Head of caudate nucleus (tissue), 42 donors: ENCODE measurements around the gene MIAT.
"Not testable (repeated sequence)": the region's sequence is repeated elsewhere in the genome, so short reads cannot be mapped to it uniquely, and the experiment has no call there.

Source experiments
- DNase-seq, 42 donors: peaks; one replicate each; pipeline versions ENCODE4 v3.0.0 to v3.0.0-alpha.2; 2020 to 2021; ENCODE audit warnings: mixed read lengths in 7 of 42
- intact Hi-C: fragments of 100-400 bp; cut with DNase I; formaldehyde crosslinking; loops from one replicate; pipeline ENCODE4 v1.15.0; 2022

The MIAT gene

DNA sequence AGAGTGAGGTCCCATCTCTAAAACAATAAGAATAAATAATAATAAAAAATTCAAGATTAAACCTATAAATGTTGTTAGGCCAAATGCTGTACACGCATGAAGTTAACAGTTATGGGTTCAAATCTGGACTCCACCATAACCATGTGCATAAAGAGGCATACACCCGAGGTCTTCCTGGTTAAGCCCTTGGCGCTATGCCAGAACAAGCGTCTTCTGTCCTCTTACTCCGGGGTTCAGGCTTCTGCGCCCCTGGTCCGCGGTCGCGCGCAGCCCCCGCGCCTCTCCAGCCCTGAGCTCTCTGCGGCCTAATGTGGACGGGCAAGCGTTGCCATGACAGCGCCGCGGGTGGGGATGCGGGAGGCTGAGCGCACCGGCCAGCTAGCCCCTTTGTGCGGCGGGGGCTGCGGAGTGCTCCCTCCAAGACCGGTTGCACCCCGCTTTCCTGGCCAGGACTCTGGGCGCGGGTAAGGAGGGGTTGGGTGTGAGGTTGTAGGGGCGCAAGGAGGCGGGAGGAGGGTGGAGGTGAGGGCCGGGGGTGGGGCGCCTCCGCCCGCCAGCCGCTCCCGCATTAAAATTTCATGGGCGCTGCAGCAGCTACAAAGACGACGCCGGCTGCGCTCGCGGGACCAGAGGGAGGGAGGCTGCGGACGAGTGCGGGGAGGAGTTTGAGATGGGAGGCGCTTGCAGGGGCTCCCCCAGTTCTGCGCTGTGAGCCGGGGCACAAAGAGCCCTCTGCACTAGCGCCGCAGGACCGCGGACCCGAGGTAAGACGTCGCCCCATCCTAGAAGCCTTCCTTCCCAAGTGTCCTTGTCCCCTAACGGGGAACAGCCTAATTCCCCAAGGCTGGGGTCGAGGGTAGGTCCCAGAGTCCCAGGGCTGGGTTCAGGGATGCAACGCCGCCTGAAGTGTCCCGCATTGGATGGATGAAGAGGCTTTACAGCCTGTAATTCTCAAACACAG is at the start of gene MIAT:
Gene MIAT (plus strand): TSS at position 698 of the 961 bp plus-strand sequence.
- intact Hi-C loops, result loop anchor here (10.0 kb wide), 1 partner anchor 172 kb away; the partner anchor contains the start of genes HPS4 and SRRD
- peak in 41 of 42 donors; percentile 48 to 92 (median 77) for DNase-seq

GRCh38 chr22:26608129-26608528 is 49.3 kb upstream of the MIAT start:
- intact Hi-C loops, result no loop called here
- no peak for DNase-seq

- no peak for DNase-seq
- intact Hi-C loops, result no loop called here
Observed at GRCh38 chr22:26609287-26609686, 48.1 kb upstream of the MIAT start.

DNA sequence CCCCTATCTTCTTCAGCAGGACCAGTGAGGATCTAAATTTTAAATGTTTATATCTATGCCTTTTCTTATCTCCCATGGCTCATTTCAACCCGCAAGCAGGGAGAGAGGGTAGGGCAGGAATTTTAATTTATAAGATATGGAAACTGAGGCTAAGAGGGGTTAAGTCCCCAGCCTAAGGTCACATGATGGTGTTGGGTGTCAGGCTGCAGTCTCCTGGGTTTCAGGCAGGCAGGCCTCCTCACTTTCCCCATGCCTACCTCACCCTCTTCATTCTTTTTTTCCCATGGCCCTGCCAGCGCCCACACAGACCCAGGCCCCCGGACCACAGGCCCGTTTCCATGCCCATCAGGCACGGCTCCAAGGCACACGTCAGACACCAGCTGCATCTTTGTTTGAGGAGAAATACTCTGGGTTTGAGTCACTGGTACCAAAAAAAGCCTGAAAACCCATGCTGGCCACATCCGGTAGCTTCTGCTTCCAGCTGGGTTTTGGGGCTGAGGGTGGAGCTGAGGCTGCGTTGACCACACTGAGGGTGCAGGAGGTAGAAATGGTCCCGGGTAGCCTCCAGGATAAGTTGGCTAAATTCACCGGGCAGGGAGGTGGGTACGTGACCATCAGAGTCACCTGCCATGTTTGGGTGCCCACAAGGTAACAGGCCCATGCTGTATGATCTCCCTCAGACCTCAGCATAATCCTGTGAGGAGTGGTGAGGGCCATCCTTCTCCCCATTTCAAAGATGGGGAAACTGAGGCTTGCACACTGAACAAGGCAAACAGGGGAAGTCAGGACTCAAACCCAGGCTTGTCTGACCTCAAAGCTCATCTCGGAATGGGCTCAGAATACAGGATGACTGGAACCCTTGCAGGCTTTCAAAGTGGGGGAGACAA is 47.1 kb upstream of the MIAT start:
- intact Hi-C loops, result no loop called here
- peak in 33 of 42 donors; percentile 13 to 63 (median 37) for DNase-seq

GRCh38 chr22:26610996-26611395 is 46.4 kb upstream of the MIAT start:
- intact Hi-C loops, result no loop called here
- no peak for DNase-seq

DNA sequence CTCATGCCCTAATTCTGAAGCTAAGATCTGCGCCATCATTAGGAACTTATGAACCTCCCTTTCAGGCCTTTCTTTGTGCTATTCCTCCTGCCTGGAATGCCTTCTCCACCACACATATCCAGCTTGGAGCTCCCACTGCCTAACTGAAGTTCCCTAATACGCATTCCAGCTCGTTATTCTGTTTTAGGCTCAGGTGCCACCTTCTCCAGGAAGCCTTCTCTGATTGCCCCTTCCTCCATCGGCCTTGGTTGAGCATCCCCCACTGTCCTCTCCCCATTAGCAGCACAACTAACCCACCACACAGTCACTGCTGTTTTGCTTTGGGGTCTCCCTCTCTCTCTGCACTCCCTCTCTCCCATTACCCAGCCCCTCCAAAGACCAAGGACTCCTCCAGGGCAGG is 44.7 kb upstream of the MIAT start:
- intact Hi-C loops, result no loop called here
- DNase-seq, result no peak

DNA sequence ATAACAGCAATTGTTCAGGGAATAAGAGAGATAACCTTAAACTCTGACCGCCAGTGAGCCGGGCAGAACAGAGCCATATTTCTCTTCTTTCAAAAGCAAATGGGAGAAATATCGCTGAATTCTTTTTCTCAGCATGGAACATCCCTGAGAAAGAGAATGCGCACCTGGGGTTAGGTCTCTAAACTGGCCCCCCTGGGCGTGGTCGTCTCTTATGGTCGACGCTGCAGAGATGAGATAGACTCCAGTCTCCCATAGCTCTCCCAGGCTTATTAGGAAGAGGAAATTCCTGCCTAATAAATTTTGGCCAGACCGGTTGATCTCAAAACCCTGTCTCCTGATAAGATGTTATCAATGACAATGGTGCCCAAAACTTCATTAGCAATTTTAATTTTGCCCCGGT is 43.6 kb upstream of the MIAT start:
- DNase-seq, intact Hi-C loops: not testable (repeated sequence)

- intact Hi-C loops, result no loop called here
- no peak for DNase-seq
Observed at GRCh38 chr22:26614322-26614721, 43.1 kb upstream of the MIAT start.

DNA sequence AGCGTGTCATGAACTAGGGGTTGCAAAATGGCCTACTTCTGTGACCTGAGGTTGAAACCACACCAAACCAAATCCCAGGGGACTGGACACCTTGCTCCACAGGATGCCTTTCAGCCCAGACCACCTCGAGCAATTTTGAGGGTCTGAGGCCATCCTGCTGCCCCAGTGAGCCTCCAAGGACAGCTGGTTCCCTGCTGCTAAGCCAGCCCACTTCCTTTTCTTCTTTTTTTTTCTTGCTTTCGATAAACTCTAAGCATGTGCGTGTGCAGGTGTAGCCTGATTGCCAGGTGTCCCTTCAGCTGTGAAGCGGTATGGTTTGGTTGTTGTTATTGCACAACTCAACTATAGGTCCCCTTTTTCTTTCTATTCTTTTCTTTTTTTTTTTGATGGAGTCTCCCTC is 42.2 kb upstream of the MIAT start:
- DNase-seq, result no peak
- intact Hi-C loops, result no loop called here

GRCh38 chr22:26615830-26616435 is 41.5 kb upstream of the MIAT start:
- DNase-seq, result no peak
- intact Hi-C loops, result no loop called here

DNA sequence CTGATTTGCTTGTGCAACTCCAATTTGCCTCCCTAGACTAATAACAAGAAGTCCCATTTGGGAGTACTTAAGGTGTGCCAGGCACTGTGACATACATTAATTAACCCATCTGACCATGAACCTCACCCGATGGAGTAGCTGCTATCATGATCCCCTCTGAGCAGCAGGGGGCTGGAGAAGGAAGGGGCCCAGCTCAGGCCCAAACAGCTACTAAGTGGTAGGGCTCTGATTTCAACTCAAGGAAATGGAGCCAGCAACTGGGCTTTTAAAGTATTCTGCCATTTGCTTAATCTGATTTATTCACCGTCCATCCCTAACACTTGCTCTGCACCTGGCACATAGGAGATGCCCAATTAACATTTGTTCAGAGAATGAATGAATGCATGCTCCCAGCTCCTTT is 40.7 kb upstream of the MIAT start:
- intact Hi-C loops, result no loop called here
- no peak for DNase-seq

- intact Hi-C loops, result no loop called here
- peak in 21 of 42 donors; percentile 6 to 50 (median 24) for DNase-seq
Observed at GRCh38 chr22:26617271-26618199, 39.9 kb upstream of the MIAT start, which contains the start of gene CRYBB1. TSS of gene CRYBB1 (minus strand) at chr22:26618027. CDS start at chr22:26616319, 1,708 bp downstream.

GRCh38 chr22:26618455-26618854 is 38.9 kb upstream of the MIAT start:
- no peak for DNase-seq
- intact Hi-C loops, result no loop called here

GRCh38 chr22:26619510-26619909 is 37.9 kb upstream of the MIAT start:
- no peak for DNase-seq
- intact Hi-C loops, result no loop called here

GRCh38 chr22:26620197-26620596 is 37.2 kb upstream of the MIAT start:
- DNase-seq, result no peak
- intact Hi-C loops, result no loop called here

DNA sequence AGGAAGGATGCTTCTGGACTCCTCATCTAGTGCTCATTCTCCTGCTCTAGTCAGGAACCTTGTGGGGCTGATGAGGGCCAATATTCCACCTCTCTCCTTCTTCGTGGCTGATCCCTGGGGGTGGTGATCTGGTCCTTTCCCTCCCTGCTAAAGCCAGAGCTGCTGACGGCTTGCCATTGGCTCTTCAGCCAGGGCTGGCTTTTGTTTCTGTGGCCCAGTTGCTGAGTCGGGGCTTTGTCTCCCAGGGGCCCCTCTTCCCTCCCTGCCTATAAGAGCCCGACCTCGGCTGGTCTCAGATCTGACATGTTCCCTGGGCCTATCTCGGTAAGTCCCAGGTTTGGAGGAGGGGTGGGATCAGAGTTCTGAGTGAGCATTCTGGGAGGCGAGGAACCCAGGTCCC is 35.7 kb upstream of the MIAT start, which contains the start of gene CRYBA4:
Gene CRYBA4 (plus strand): TSS at position 301 of the 400 bp plus-strand sequence. CDS start 634 bp downstream, outside the sequence.
- no peak for DNase-seq
- intact Hi-C loops, result no loop called here

DNA sequence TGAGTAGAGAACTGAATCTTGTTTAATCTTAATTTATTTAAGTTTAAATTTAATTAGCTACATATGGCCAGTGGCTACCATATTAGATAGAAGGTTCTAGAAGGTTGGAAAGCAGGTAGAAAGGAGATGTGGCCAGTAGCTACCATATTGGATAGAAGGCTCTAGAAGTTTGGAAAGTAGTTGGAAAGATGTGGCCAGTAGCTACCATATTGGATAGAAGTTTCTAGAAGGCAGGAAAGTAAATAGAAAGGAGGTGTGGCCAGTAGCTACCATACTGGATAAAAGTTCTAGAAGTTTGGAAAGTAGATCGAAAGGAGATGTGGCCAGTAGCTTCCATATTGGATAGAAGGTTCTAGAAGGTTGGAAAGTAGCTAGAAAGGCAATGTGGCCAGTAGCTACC is 33.4 kb upstream of the MIAT start:
- intact Hi-C loops, result no loop called here

DNA sequence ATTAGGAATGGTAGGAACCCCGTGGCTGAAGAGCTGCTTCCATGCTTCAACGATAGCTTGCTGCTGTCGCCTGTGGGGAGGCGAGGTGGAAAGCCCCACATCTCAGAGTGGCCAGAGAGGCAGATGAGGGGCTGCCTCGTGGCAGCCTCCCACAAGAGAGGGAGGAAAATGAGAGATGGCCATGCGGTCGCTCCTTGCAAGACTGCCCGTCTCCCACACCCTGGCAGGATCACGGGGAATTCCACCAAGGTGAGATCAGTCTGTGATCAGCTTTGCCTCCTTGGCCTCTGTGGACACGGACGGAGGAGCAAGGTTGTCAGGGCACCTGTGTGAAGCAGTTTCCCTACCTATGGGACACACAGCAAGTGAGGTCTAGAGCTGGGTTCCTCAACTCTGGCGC is 32.6 kb upstream of the MIAT start:
- no peak for DNase-seq
- intact Hi-C loops, result no loop called here

More for the DNA sequence above, 33.4 kb upstream of the MIAT start:
- DNase-seq, result no peak
